HL-60/S4 treated with retinoic acid at 250 ng/mL for 4 days and 3 days (cell line): ENCODE data around the gene FCRL6.

Experiments
- in situ Hi-C: fragments of 300-500 bp; cut with MboI; formaldehyde crosslinking; loops from 2 replicates; pipeline ENCODE4 v1.7.0; 2022; ENCODE audit warnings: low sequenced_read_pairs

Gene FCRL6, protein sequence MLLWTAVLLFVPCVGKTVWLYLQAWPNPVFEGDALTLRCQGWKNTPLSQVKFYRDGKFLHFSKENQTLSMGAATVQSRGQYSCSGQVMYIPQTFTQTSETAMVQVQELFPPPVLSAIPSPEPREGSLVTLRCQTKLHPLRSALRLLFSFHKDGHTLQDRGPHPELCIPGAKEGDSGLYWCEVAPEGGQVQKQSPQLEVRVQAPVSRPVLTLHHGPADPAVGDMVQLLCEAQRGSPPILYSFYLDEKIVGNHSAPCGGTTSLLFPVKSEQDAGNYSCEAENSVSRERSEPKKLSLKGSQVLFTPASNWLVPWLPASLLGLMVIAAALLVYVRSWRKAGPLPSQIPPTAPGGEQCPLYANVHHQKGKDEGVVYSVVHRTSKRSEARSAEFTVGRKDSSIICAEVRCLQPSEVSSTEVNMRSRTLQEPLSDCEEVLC

DNA sequence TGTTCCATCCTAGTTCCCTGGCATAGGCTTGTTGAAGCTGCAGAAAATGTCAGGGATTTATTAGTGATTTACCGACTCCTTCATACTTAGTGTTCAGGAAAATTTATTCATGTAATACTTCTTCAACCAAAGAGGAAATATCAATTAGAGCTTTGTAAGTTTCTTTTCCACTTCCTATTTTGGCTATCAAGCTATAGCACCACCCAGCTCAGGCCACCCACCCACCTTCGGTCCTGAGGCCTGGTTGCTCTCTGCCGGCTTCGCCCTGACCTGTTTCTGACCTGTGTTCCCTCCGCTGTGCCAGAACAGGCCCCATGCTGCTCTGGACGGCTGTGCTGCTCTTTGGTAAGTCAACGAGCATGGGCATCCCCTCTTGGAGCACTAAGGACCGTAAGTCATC, at the start of gene FCRL6:
FCRL6 (plus strand) TSS at position 250 of the 400 bp plus-strand sequence; CDS start at position 315, 65 bp downstream.
- in situ Hi-C loops, result no loop called here

DNA sequence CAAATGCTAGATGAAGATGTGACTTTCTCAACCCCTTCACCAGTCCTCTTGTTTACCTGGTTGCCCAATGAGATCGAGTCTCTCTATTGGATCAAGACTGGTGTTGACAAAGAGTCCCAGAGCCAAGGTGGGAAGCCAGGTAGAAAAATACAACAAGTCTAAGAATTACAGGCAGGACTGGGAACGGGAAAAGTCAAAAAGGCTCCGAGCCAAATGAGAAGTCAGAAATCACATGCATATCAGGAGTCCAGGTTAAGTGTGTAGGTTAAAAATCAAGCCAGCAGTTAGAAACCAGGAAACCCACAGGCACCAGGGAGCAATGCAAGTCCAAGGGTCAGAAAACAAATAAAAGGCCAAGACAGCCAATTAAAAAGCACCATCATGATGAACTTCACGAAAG, 48.8 kb upstream of the FCRL6 start:
- in situ Hi-C loops, result no loop called here

DNA sequence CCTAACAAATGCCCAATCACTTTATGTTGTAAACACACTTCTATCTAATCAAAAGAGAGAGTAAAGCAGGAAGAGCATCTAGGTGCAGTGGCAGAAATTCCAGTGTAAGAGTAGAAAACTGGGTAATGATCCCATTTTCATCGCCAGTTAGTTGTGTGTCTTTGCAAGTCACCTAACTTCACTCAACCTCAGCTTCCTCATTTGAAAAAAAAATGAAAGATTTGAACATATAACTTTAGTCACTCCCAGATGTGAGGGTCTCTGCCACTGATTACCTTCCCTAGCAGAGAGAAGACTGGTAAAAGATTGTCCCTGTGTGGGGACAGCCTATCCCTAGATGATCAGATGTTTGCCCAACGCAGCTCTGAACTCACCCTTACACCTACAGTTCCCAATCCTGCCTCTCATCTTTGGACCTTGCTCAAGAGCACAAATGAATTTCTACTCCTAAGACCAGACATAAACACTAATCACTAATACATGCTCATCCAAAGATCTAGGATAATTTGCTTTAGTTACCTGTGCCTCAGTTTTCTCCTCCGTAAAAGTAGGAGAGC, 46.6 kb upstream of the FCRL6 start:
- in situ Hi-C loops, result no loop called here

DNA sequence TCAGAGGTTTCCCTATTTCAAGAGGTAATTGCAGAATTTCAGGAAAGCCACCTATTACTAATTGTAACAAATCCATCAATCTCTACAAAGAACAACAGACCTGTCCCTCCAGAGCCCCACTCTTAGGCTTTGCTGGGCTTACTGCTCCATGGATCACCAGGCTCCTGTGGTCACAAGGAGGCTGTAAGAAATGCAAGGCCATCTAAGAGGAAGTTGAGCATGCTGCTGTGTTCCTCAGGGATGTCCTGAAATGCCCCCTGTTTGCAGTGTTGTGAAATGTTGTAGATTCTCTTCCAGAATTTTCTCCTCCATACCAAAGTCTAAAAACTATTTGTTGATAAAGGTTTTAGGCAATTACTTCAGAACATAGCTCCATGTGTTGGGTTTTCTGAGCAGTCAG, 45.8 kb upstream of the FCRL6 start:
- in situ Hi-C loops, result no loop called here

DNA sequence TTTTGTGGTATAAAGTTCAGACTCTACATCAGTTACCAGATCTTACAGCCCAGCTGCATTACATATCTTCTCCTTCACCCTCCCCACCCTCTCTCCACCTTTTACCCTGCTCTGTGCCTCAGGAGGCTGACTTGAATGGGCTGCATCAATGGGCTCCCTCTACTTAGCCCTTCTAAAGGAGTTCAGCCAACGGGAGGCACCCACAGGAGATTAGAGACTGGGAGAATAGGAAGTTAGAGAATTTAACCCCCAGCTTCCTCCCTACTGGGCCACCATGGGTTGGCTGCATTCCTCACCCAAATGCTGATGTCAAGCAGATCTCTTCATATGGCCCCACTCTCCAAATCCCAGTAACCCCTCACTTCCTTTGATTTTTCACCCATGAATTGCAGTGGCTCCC, 38.5 kb upstream of the FCRL6 start:
- in situ Hi-C loops, result no loop called here

DNA sequence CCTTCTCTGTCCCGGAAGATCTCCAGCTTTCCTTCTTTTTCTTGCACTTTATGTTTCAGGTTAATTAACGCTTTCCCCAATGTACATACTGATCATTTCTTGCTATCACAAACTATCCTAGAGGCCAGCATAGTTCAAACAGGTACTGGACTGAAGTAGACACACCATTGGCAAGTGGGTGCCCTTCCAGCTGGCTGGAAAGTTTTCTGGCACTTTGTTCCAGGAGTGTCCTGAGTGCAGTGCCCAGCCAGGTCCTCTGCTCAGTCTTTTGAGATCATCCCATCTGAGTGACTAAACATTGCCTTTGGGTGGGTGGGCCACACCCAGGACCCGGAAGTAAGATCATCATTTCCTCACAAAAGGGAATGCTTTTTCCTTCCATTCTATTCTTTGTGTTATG, 36.4 kb upstream of the FCRL6 start:
- in situ Hi-C loops, result no loop called here

DNA sequence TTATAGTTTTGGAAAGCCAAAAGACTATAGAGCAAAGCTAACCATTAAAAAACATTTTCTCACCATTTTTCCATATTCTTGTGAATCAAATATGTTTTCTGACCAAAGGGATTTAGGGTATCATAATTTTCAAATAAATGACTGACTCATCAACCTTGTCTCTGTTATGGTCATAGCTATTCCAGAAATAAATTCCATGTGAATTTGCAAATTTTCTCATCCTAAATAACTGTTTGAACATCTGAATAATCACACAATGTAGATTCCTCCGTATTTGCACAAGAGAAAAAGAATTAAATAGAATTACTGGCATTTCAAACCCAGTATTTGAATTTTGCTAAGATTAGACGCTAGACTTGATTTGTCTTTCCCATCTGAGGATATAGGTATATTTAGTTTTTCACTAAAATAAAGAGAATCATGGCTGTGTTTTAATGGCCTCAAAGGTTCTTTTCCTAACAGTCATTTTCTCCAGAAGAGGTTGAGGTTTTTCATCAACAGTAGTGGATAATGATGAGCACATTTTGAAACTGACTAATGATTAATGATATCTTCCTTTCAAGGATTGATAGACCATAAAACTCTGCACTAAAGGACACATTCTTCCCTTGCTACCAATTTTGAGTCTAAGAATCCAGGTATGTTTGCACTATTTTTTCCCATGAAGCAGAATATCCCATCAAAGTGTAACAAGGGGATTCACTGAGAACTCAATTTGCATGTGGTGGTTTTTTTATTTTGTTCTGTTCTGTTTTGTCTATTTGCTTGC, 30.8 kb upstream of the FCRL6 start:
- in situ Hi-C loops, result no loop called here

DNA sequence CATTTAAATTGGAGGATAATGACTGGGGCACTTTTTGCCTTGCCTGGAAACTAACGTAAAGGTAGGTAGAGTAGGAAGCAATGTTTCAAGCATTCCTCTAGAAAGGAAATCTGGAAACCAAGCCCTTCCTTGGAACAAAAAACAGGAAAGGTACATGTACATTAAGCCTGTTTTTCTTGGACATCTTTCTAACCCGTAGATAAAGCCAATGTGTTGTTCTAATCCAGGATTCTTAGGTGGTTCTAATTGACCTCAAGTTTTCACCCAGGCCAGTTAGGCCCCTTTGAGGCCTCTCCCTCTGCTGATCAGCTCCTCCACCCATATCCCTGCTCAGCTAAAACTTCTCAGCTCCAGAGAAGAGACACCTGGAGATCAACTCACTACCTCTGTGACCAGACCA, 27.7 kb upstream of the FCRL6 start:
- in situ Hi-C loops, result no loop called here

DNA sequence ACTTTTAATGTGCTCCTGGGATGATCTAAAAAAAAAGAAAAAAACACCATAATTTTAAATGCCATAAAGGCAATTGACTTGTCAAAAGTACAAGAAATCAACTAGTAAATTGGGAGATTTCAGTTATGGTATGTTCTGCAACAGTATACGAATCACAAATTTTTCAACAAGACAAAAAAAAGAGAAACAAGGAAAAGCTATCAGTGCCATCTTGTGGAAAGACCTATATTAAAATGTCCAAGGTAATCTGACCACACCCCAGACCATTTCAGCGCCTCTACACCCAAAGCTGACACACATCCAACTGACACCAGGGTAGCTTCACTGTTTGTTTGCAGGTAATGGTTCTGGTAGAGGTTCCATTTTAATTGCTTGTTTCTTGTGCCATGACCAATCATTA, 26.4 kb upstream of the FCRL6 start:
- in situ Hi-C loops, result no loop called here

DNA sequence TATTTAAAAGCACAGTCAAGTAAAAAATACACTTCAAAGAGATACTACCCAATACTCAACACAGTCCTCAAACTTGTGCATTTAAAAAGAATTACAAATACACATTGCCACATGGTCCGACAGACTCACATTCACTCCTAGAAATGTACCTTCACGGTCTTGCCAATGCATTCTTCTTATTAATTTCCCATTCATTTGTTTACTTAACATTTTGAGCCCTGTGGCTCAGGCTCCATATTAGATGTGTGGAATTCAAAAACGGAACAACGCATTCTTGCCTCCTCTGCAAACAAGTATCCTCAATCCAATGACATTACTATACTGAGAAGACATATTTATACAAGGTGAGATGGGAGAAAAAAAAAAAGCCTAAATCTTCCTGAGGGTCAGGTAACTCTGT, 23.9 kb upstream of the FCRL6 start:
- in situ Hi-C loops, result no loop called here

DNA sequence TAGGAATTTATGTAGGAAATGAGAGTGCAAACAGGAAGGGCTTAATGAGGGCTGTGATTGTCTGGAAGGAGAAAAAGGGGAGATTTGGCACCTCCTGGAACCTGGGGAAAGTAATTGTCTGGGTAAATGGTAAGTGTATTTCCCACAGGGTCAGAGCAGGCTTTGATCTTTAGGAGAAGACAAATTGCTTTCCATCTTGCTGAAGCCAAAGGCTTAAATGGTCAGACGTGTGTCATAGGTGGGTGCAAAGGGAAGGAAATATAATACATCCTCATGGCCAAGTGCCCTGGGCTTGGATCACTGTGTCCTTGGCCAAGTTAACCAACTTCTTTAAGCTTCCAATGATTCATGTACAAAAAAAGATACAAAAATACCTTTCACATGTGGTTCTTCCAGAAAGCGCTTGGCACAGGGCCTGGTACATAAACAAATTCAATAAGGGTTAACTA, 22.7 kb upstream of the FCRL6 start:
- in situ Hi-C loops, result no loop called here

DNA sequence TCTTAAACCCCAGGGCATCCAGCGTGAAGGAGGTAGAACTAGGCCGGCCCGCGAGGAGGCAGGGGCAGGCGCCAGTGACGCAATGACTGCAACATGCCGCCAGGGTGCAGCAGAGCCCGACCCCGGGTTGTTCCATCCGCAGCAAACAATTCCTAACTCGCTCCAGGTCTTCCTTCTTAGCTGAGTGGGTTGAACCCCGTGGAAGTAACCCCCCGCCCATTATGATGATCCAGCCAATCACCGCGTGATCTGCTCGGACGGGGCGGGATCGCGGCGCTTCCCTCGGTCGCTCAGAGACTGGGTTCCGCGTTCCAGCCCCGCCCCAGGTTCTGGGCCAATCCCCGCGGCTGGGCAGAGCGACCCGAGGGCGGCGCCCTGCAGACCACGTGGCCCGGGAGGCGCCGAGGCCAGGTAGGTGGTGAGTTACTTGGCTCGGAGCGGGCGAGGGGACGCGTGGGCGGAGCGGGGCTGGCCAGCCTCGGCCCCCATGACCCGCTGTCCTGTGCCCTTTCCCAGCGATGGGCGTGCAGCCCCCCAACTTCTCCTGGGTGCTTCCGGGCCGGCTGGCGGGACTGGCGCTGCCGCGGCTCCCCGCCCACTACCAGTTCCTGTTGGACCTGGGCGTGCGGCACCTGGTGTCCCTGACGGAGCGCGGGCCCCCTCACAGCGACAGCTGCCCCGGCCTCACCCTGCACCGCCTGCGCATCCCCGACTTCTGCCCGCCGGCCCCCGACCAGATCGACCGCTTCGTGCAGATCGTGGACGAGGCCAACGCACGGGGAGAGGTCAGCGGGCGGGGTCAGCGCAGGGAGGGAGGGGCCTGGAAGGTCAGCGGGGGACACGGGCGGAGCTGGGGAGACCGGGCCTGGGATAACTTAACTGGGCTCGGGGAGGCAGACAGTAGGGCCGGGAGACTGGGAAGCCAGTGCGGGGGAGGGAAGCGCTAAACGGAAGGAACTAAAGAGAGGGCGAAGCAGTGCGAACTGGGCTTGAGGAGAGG, 21.3 kb upstream of the FCRL6 start, which contains the start of gene DUSP23:
DUSP23 (plus strand) TSS at position 380 of the 1,000 bp plus-strand sequence; CDS start at position 519, 139 bp downstream.
- in situ Hi-C loops, result no loop called here

DNA sequence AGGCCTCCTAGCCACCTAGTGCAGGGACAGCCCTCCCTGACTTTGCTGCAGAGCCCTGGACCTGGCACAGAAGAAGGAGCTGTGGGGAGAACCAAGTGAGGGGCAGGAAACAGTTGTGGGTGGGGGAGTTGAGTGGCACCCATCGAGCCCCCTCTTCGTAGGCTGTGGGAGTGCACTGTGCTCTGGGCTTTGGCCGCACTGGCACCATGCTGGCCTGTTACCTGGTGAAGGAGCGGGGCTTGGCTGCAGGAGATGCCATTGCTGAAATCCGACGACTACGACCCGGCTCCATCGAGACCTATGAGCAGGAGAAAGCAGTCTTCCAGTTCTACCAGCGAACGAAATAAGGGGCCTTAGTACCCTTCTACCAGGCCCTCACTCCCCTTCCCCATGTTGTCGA, 20.2 kb upstream of the FCRL6 start:
- in situ Hi-C loops, result no loop called here

DNA sequence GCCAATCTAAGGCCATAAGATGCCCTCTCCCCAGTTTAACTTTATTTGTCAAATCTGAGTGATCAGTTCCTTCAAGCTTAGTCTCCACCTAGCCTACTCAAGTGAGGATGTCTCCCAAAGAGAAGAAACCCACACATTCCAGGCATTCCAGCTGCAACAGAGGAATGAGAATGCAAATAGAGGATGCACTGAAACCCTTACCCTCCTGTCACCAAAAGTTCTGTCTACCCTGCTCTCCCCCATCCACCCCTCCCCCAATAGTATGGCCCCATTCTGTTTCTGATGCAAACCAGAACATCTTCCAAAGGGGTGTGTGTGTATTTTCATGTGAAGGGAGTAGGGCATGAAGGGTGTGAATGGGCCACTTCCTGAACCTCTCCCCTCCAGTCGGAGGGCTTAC, 18.4 kb upstream of the FCRL6 start:
- in situ Hi-C loops, result no loop called here

DNA sequence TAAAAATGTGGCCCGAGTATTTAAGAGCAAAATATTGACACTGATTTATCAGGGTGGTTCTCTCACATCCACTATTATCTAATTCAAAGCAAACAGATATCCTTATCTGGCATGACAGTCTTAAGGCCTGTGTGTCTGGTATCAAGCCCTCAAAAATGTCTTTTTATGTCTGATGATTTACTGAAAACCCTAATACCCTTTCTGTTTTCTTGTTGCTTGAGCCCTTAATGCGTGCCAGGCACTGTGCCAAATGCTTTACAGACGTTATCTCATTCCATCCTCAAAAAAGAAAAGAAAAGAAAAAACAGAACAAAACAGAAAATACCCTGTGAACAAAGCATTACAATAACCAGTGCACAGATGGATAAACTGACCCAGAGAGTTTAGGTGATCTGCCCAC, 15.7 kb upstream of the FCRL6 start:
- in situ Hi-C loops, result no loop called here

DNA sequence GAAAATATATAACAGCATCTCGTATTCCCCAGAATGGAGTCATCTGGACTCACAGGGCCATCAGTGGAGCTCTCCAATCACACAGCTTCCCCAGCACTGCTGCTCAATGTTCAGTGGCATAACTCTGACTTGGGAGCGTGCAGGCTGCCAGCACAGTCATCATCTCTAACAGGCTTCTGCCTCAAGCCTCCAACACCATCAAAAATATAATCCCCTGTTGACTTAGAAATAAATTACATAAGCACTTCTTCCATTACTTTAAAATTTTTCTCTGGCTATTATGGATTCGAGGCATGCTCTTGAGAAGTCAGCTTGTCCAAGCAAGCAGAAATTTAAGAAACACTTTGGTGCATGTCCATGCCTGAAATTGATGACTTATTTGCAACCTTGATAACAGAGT, 15.2 kb upstream of the FCRL6 start:
- in situ Hi-C loops, result no loop called here

DNA sequence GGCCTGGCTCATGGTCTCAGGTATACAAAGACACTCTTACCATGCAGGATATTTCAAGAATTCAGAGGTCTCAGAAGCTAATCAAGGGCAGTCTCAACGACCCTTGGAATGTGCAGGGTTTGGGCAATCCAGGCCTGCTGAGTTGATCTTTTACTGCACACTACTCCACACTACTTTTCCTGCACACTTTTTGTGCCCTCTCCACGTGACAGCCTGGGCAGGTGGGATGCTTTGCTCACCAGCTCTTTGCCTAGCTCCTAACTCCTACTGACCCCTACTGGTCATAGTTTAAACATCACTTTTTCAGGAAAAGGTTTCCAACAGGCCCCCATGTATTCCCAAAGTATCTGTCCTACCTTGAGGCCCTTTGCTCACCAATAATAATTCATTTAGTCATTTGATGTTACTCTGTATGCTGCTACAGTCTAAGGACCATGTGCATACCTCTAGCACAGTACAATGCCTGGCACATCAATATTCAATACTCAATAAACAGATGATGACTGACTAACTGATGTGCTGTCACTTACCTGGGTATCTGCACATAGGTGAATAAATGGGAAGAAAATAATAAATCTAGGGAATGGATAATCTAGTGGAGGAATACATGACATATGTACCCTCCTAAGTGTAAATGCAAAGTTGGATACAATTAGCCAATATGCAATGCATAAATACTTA, 11.8 kb upstream of the FCRL6 start:
- in situ Hi-C loops, result loop anchor here (5.0 to 10.0 kb wide), 2 partner anchors 104 to 217 kb away; no protein-coding TSS in a partner anchor

DNA sequence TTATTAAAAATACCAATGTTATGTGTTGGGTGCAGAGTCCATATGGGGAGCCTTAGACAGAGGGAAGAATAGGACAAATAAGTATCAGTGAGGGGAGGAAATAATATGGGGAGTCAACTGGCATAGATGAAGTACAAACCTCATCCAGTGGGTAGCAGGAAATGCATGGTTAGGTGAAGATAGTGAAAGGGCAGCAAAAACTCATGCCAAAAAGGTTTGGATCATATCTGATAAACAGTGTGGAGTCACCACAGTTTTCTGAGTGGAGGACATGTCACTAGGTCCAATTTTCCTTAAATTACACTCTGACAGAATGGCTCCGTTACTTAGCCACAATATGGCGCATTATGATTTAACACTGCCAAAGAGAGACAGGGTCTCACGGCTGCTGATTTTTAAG, 11.1 kb upstream of the FCRL6 start:
- in situ Hi-C loops, result loop anchor here (5.0 to 10.0 kb wide), 2 partner anchors 104 to 216 kb away; no protein-coding TSS in a partner anchor

DNA sequence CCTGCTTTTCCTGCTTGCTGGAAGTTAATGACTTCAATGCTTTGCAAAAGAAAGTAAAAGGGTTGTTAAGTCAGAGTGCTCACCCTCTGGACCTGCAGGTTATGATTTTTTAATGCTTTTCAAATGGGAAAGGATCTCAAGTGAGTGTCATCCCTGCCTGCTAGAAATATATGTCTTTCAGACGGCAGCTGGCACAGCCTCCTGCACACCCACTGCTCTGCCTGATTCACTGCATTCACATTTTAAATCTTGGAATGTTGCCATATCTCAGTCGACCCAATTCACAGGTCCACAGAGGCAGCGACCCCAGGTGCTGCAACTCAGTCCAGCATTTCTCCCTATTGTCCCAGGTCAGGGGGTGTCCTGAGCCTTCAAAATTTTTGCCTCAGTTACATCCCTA, 10.7 kb upstream of the FCRL6 start:
- in situ Hi-C loops, result loop anchor here (5.0 to 10.0 kb wide), 2 partner anchors 103 to 216 kb away; no protein-coding TSS in a partner anchor

DNA sequence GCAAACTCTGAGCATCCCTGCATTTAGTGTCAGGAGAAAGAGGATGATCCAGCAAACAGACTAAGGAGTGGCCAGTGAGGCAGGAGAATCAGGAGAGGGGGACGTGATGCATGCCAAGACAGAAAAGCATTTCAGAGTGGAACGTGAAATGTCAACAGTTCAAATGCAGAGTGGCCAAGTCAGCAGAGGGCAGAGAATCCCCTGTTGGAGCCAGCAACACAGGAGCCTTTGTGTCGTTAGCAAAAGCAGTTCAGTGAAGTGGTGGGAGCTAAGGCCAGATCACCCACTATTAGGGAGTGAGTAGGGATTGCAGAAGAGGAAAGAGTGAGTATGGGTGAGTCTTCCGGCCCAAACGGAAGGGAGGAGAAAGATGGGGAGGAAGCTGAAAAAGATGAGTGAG, 6.6 kb upstream of the FCRL6 start:
- in situ Hi-C loops, result loop anchor here (10.0 kb wide), 1 partner anchor 99 kb away; no protein-coding TSS in a partner anchor
